ENCODE results near the gene SSTR5. TPM values are rescaled to one million over a fixed set of nuclear protein-coding genes. Genes with fewer than 3 reads are reported as not detected.

The SSTR5 gene
- total and polyA plus RNA-seq, 4 donors: 0.23 TPM; not detected in 3

- peaks cover 0 to 37% (median 3%) of the 10 kb centered on the region in 3 donors for H3K27me3 ChIP-seq (ENCODE audit: control insufficient read depth in 3 of 3, insufficient read depth in 3 of 3, low read length in 2 of 3)
These were observed 48.5 kb downstream of the SSTR5 start for GRCh38 chr16:1121009-1121408.

DNA sequence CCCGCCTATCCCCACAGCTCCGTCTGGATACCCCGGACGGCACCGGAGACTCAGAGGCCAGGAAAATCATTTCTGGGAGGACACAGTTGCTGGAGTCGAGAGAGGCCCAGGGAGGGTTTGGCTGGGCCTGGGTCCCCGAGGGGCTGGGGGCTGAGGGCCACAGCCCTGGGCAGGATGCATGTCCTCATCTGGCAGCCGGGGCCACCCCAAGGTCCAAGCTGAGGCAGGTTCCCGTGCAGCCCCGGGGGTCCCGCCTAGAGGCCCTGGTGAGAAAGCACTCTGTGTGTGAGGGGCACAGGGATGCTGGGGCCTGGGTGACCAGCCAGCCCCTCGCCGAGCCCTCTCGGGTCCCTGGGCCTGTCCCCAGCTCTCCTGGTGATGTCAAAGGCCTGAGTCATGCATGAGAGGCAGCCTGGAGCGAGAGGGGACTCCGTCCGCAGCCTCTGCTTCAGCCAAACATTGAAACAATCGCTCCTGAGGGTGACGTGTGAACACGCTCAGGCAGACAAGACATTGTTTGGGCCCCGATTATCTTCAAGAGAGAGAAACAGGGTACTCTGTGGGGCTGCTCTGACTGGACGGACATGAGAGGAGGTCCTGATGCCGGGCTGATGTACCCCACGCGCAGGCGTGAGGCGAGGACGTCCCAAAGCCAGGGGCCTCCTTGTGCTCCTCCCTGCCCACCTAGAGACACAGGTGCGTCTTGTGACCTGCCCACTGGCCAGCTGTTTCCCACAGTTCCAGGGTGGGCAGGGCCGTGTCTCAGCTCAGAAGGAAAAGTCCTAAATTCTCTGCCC, 49.3 kb downstream of the SSTR5 start:
- Histone ChIP-seq H3K4me3 (no peak overlapping the region), H3K27ac (ENCODE audit: low read depth in 1 of 2, low read length in 1 of 2) (no peak overlapping the region), H3K9ac (ENCODE audit: insufficient read depth in 1 of 2, low read length in 2 of 2) (no peak overlapping the region), H3K27me3 (ENCODE audit: control insufficient read depth in 3 of 3, insufficient read depth in 3 of 3, low read length in 2 of 3) (peaks cover 0 to 42% (median 3%) of the 10 kb centered on the region in 3 donors), H3K9me3 (ENCODE audit: control insufficient read depth in 4 of 4, insufficient read depth in 3 of 4, low read length in 3 of 4) (peaks cover 0 to 2% (median 0%) of the 10 kb centered on the region in 4 donors), H3K4me1 (ENCODE audit: control insufficient read depth in 5 of 5, insufficient read depth in 5 of 5, low read length in 5 of 5) (no peaks in the 10 kb centered on the region), H3K36me3 (ENCODE audit: control insufficient read depth in 4 of 4, insufficient read depth in 4 of 4, low read length in 4 of 4) (no peaks in the 10 kb centered on the region)
- DNase-seq: no peak
- 68 to 82% methylated on average over 30 of the region's 30 CpGs for WGBS, 2 donors
- ATAC-seq (ENCODE audit: insufficient read depth, low FRiP score): no peak
- TF ChIP-seq, protein P1, sequence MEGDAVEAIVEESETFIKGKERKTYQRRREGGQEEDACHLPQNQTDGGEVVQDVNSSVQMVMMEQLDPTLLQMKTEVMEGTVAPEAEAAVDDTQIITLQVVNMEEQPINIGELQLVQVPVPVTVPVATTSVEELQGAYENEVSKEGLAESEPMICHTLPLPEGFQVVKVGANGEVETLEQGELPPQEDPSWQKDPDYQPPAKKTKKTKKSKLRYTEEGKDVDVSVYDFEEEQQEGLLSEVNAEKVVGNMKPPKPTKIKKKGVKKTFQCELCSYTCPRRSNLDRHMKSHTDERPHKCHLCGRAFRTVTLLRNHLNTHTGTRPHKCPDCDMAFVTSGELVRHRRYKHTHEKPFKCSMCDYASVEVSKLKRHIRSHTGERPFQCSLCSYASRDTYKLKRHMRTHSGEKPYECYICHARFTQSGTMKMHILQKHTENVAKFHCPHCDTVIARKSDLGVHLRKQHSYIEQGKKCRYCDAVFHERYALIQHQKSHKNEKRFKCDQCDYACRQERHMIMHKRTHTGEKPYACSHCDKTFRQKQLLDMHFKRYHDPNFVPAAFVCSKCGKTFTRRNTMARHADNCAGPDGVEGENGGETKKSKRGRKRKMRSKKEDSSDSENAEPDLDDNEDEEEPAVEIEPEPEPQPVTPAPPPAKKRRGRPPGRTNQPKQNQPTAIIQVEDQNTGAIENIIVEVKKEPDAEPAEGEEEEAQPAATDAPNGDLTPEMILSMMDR (IDR thresholded peaks at IDR 0.05; ENCODE audit: control extremely low read depth, extremely low read depth): no peak

More at GRCh38 chr16:1121009-1121408, 48.5 kb downstream of the SSTR5 start:
- Histone ChIP-seq H3K36me3 (ENCODE audit: control insufficient read depth in 4 of 4, insufficient read depth in 4 of 4, low read length in 4 of 4) (no peaks in the 10 kb centered on the region), H3K9ac (ENCODE audit: insufficient read depth in 1 of 2, low read length in 2 of 2) (no peak overlapping the region), H3K4me1 (ENCODE audit: control insufficient read depth in 5 of 5, insufficient read depth in 5 of 5, low read length in 5 of 5) (no peaks in the 10 kb centered on the region), H3K9me3 (ENCODE audit: control insufficient read depth in 4 of 4, insufficient read depth in 3 of 4, low read length in 3 of 4) (peaks cover 0 to 2% (median 0%) of the 10 kb centered on the region in 4 donors), H3K4me3 (no peak overlapping the region), H3K27ac (ENCODE audit: low read depth in 1 of 2, low read length in 1 of 2) (no peak overlapping the region)
- ATAC-seq (ENCODE audit: insufficient read depth, low FRiP score) (no peak), DNase-seq (no peak)
- 67 to 76% methylated on average over 23 of the region's 23 CpGs for WGBS, 2 donors
- TF ChIP-seq, protein P1 (IDR thresholded peaks at IDR 0.05; ENCODE audit: control extremely low read depth, extremely low read depth): no peak

DNA sequence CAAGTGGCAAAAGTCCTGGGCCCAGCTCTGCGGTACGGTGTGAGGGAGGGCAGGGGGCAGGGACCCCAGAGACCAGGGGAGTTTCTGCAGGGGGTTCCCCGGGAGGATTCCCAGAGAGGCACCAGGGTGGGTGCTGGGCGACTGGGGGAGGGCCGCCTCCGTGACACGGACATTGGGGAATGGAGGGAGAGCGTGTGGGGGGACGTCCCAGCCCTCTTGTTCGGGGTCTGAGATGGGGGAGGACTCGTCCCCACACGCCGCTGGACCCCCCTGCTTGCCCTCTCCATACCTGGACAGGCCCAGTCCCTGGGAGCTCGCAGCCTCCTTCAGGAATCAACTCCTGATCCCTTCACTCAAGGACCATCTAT, 49.8 kb downstream of the SSTR5 start:
- no peaks in the 10 kb centered on the region for H3K36me3 ChIP-seq (ENCODE audit: control insufficient read depth in 4 of 4, insufficient read depth in 4 of 4, low read length in 4 of 4)
- no peak overlapping the region for H3K9ac ChIP-seq (ENCODE audit: insufficient read depth in 1 of 2, low read length in 2 of 2)
- 83 to 87% methylated on average over 14 of the region's 14 CpGs for WGBS, 2 donors
- H3K4me1 ChIP-seq (ENCODE audit: control insufficient read depth in 5 of 5, insufficient read depth in 5 of 5, low read length in 5 of 5): no peaks in the 10 kb centered on the region
- H3K4me3 ChIP-seq: no peak overlapping the region
- peaks cover 0 to 2% (median 0%) of the 10 kb centered on the region in 4 donors for H3K9me3 ChIP-seq (ENCODE audit: control insufficient read depth in 4 of 4, insufficient read depth in 3 of 4, low read length in 3 of 4)
- ATAC-seq (ENCODE audit: insufficient read depth, low FRiP score) (no peak), DNase-seq (no peak)
- no peak overlapping the region for H3K27ac ChIP-seq (ENCODE audit: low read depth in 1 of 2, low read length in 1 of 2)
- TF ChIP-seq, protein P1 (IDR thresholded peaks at IDR 0.05; ENCODE audit: control extremely low read depth, extremely low read depth): no peak
- peaks cover 0 to 39% (median 5%) of the 10 kb centered on the region in 3 donors for H3K27me3 ChIP-seq (ENCODE audit: control insufficient read depth in 3 of 3, insufficient read depth in 3 of 3, low read length in 2 of 3)

All from lung (tissue), 12 donors.